HL-60/S4 (cell line): ENCODE results near the gene CDC42BPB.

Experiments used
- in situ Hi-C: fragments of 300-500 bp; cut with MboI; formaldehyde crosslinking; loops from 2 replicates; pipeline ENCODE4 v1.14.3; 2022; ENCODE audit warnings: low sequenced_read_pairs

The CDC42BPB gene

DNA sequence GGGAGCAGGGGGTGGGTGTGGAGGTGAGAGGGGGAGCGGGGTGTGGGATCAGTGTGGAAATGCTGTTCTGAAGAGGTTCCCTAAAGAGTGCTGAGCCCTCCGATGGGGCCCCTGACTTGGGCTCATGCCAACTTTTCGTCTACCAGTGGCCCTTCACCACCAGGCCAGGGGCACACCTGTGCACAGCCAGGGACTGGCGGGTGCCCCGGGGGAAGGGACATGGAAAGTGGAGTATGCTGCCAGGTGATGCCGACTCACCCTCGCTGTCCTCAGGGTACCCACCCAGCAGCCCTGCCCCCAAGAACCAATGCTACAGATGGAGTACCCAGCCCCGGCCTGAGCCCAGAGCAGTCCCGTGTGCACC, 108.7 kb downstream of the CDC42BPB start:
- in situ Hi-C loops = no loop called here

DNA sequence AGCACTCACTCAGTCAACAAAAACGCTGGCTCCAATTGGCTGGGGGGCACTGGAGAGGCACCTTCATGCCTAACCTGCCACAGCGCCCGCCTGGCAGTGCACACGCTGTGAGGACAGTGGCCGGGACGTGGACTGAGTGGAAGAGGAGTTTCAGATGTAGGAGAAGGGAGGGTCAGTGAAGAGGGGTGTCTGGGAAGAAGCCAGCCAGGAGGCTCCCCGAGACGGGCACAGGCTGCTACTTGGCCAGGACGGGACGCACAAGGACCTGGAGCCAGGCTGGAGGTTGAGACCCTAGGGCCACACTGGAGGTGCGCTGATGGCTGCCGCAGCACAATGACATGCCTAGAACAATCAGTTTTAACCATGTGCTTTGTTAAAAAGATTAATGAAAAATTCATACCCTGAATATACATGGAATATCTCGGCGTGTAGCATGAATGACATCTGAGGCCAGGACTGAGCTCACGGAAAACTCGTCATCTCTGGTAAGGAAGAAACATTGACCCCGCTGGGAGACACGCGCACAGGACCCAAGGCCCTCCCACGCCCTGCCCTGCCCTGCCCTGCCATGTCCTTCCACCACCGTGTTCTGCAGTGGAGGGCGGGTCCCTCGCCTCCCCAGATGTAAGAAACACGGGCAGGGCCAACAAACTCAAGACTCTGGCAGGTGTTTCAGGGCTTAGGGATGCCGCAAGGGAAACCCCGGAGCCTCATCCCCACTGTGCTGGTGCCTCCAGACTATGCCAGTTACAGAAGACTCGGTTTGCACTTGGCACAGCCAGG, 109.8 kb downstream of the CDC42BPB start:
- in situ Hi-C loops = no loop called here

DNA sequence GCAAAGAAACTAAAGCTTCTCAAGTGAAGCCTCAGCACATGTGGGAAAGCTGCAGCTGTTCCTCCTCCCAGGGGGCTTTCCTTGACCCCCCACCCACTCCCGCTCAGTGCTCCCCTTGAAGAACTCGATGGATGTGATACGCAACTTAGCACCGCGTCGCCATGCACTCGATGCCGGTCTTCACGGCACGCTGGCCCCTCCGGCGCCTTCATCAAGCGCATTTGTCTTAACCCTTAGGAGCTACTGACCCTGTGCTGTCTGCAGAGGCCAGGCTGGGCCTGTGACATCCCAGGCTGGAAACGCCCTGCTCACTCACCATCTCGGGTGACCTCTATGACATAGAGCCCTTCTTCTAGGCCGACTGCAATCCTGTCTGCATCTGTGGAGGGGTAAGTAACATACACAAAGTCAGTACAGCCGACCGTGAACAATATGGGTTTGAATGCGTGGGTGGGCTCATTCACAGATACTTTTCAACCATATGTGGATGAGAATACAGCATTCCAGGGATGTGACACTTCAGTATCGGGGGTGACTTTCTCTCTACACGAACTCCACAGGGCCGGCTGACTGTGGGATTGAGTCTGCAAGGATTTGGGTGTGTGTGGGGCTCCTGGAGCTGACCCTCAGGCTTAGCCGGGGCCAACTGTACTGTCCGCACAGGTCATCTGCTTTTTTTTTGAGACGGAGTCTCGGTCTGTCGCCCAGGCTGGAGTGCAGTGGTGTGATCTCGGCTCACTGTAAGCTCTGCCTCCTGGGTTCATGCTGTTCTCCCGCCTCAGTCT, 111.8 kb downstream of the CDC42BPB start:
- in situ Hi-C loops = no loop called here

DNA sequence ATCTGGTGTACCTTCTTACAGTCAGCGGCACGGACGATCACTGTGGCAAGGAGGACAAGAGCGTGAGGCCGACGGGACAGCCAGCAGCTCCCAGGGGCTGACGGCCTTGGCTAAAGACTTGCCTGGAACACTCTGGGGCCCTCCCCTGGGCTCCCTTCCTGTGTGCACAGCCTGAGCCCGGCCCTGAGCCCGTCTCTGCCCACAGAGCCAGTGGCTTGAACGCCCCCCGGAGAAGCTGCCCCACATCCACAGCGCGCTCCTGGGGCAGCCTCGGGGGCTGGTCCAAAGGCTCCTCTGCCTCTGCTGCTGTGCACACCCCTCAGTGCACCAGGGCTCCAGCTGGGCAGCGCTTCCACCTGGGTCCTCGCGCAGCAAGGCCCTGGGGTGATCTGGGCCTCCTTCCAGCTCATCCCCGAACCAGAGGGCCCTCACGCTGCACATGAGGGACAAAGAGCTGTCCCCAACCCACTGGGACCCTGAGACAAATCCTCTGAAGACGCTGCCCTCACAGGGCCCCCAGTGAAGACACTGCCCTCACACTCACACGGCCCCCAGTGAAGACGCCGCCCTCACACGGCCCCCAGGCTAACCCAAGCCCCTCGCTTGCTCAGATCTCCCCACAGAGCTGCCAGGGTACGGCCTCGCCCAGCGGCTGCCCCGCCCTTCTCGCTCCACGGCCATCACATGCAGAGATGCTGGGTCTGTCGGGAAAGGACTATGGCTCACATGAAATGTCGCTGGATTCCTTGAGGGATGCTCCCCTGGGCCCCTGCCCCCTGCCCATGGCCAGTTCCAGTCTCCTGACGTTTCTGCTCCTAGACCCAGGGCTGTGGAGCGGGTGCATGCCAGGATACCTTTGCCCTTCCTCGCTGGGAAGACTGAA, 112.7 kb downstream of the CDC42BPB start:
- in situ Hi-C loops = no loop called here

- in situ Hi-C loops = no loop called here
Observed at GRCh38 chr14:102943979-102944378, 113.4 kb downstream of the CDC42BPB start.

DNA sequence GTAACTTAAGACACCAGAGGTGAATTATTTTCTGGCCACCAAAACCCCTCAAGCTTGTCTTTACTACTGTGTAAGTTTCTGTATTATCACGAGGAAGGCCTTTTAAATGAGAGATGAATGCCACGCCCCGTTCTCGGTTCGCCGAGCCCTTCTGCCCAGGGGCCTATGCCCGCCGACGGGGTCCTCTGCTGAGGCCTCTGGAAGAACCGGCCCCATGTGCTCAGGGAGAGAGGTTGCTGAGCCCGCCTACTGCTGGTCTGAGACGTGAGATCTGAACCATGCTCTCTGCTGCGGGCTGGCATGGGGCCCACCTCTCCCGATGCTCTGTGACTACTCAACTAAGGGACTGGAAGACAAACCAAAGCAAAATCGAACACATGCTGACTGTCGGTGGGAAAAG, 113.9 kb downstream of the CDC42BPB start:
- in situ Hi-C loops = no loop called here

DNA sequence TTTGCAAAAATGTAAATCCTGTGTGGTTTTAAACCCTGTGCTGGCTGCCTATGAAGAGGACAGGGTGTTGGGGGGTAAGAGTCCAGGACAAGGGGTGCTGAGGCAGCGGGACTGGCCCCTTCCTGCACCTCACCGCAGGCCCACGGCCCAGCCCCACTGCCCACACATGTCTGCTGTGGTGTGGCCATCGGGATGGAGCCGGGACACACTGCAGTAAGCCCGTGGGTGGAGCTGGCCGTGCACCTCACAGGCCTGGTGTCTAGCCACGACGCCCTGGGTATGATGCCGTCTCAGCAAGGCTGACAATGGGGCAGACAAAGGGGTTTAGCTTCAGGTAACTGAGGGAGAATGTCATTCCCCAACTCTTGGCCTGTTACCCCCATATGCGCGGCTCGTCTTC, 115.3 kb downstream of the CDC42BPB start:
- in situ Hi-C loops = no loop called here

- in situ Hi-C loops = no loop called here
Observed at GRCh38 chr14:102941419-102942011, 115.8 kb downstream of the CDC42BPB start.

DNA sequence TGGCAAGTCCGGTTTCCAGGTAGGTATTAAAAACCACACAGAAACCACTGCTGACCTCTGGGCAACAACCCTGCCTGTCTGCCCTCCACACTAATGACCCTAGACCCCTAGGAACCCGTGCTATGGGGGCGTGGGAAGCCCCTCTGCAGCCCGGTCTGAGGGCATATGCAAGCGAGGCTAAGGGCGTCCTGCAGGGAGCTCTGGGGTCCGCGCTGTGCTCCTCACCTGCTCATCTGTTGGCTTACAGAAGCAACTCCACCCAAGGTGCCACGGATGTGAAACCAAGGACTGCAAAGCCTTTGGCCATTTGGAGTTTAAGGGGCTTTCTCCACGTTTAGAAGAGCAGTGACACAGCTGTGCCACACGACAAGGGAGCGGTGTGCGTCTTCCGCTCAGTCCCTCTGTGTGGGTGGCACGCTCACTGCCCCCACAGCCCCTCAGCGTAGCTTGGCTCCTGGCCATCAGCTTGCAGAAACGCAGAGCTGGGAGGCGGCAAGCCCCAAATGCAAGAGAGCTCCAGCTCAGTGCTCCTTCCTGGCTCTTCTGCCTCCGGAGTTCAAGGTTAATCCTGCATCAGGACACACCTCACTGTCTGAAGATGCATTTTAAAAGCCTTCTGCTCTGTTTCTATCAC, 116.5 kb downstream of the CDC42BPB start:
- in situ Hi-C loops = no loop called here

- in situ Hi-C loops = no loop called here
Observed at GRCh38 chr14:102939820-102940561, 117.4 kb downstream of the CDC42BPB start.

DNA sequence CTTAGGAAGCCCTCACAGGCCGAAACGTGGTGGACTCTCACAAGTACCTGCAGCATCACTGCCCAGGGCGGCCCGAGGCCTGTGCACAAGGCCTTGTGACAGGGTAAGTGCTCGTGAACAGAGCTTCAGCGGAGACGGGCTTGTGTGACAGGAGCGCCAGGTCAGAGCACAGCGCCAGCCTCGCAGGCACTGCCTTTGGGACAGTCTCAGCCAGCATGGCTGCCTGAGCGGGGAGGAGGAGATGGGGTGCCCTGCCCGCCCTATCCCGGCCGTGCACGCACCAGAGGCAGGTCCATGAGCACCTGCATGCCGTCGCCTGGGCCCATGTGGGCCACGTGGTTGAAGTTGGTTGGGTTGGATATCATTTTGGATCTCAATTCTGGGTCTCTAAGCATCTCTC, 118.0 kb downstream of the CDC42BPB start:
- in situ Hi-C loops = no loop called here

GRCh38 chr14:102938191-102938590, 119.2 kb downstream of the CDC42BPB start:
- in situ Hi-C loops = no loop called here

GRCh38 chr14:102937331-102938175, 119.8 kb downstream of the CDC42BPB start:
- in situ Hi-C loops = no loop called here

DNA sequence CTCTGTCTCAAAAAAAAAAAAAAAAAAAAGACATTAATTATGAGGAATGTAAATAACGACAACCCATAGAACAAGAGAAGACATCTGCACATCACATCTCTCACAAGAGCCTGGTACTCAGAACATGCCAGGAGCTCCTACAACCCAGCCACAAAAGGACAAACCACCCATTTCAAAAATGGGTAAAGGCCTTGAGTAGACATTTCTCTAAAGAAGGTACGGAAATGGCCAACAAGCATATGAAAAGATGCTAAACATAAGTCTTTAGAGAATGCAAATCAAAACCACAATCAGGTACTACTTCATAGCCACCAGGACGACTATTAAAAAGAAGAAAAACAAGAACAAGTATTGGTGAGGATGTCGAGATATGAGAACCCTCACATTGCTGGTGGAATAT, 121.6 kb downstream of the CDC42BPB start:
- in situ Hi-C loops = no loop called here

- in situ Hi-C loops = no loop called here
Observed at GRCh38 chr14:102933618-102934231, 123.6 kb downstream of the CDC42BPB start.

DNA sequence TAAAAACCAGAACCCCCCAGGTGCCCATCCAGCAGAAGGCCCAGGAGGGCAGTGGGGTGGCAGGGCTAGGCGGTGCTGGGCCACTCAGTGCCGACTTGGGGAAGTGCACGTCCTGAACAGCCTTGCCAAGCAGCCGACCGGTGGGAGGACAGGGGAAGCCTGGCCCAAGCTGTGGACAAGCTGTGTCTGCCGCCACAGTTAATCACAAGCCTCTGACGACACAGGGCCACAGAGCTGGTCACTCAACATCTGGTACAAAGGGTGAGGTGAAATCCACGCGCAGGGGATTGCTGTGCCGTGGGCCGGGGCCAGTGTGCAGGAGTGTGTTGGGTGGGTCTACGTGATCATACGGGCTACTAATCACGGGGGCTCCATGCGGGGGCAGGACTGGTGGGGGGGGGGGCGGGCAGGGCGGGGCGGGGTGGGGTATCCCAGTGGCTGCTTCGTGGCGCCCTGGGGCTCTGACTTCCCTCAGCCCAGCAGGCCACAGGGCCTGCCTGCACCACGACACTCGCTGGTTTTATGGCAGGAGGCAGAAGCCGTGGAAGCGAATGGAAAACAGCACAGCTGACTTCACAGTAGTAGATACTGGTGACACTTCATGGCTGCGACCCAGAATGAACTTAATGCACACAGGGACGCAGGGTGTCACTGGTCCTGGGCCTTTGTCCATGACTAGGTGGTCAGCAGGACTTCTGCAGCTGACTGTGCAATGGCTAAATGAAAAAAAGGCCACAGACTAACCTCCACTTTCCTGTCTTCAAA, 124.7 kb downstream of the CDC42BPB start:
- in situ Hi-C loops = no loop called here

GRCh38 chr14:102931580-102932285, 125.6 kb downstream of the CDC42BPB start:
- in situ Hi-C loops = no loop called here
